Thyroid gland (tissue), 4 donors: ENCODE results near the gene UGT1A6. TPM values are rescaled to one million over a fixed set of nuclear protein-coding genes. Genes with fewer than 3 reads are reported as not detected.

Source experiments
- DNase-seq, 2 donors: peaks; one replicate each; pipeline ENCODE4 v3.0.0-alpha.2; 2019
- H3K27ac ChIP-seq, 3 donors: fragments of 200-600 bp; sonication (generic); 1 replicate in 2 of 3; 2 replicates in 1 of 3; pipeline ENCODE4 v1.5.1; 2016 to 2019; ENCODE audit warnings: mild to moderate bottlenecking in 1 of 3, moderate library complexity in 1 of 3
- H3K27me3 ChIP-seq: fragments of 200-600 bp; sonication (generic); one replicate; pipeline ENCODE4 v1.5.1; 2019
- H3K36me3 ChIP-seq, 2 donors: fragments of 200-600 bp; sonication (generic); one replicate each; pipeline ENCODE4 v1.5.1; 2016 to 2019
- H3K4me1 ChIP-seq, 2 donors: fragments of 200-600 bp; sonication (generic); one replicate each; pipeline ENCODE4 v1.5.1; 2017 to 2019
- H3K4me3 ChIP-seq, 3 donors: fragments of 200-600 bp; sonication (generic); replicated peaks in 1 of 3; 1 replicate in 2 of 3; 2 replicates in 1 of 3; pipeline ENCODE4 v1.5.1; 2016; ENCODE audit warnings: mild to moderate bottlenecking in 1 of 3
- H3K9me3 ChIP-seq: fragments of 200-600 bp; sonication (generic); one replicate; pipeline ENCODE4 v1.5.1; 2017
- POLR2A ChIP-seq, 2 donors: fragments of 450-650 bp; IDR thresholded peaks; one replicate each; pipeline ENCODE4 v1.6.1; 2017; ENCODE audit warnings: antibody characterized with exemption in 2 of 2, mild to moderate bottlenecking in 2 of 2, moderate library complexity in 1 of 2
- WGBS, 2 donors: methylation state at CpG; one replicate each; pipeline ENCODE4 v1.1.5; 2017; 5-methylcytosine and 5-hydroxymethylcytosine counted together
- intact Hi-C: fragments of 100-400 bp; cut with DNase I; formaldehyde crosslinking; loops from one replicate; pipeline ENCODE4 v1.15.1; 2023
- total RNA-seq, 4 donors: library from RNA; depleted of rRNA; stranded (reverse); fragments of >200 nt; gene quantifications; one replicate each; pipeline ENCODE4 v1.2.3, GENCODE V29; 2016
- TF ChIP-seq, protein P1 (sequence below), 6 experiments: fragments of 200-600 bp in 3 of 6; fragments of 450-650 bp in 3 of 6; sonication (generic) in 3 of 6; IDR thresholded peaks; one replicate each; pipeline ENCODE4 v1.5.1; 2016 to 2019; ENCODE audit warnings: antibody characterized with exemption in 6 of 6, mild to moderate bottlenecking in 2 of 6, inconsistent platforms in 1 of 6, moderate library complexity in 1 of 6

The UGT1A6 gene
- total RNA-seq, 4 donors from 2014 or later: 0.81 to 6.2 (median 3.5) TPM

DNA sequence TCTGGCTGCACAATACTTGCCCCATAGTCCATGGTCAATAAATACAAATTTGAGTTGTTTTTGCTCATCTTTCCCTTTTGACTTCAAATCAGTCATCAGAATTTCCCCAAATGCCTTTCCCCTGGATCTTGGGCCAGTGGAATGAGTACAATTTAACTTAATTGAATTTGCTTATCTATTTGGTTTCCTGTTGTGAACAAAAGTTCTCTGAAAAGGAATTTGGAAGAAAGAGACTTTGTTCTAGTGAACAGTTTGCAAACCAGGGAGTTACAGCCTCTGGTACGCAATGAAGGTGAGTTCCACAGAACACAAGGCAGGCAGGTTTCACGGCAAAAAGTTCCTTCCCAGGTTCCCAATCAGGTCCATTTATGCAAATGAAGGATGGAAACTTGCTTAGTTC lies 66.2 kb downstream of the UGT1A6 start:
- Histone ChIP-seq H3K27me3 (no peaks in the 10 kb centered on the region), H3K9me3 (no peaks in the 10 kb centered on the region), H3K36me3 (no peaks in the 10 kb centered on the region), H3K4me3 (no peak overlapping the region), H3K4me1 (no peaks in the 10 kb centered on the region), H3K27ac (no peak overlapping the region)
- no peak for DNase-seq
- 92 to 95% methylated on average over 2 of the region's 2 CpGs for WGBS, 2 donors
- intact Hi-C loops: no loop called here
- TF ChIP-seq POLR2A (IDR thresholded peaks at IDR 0.05): no peak

DNA sequence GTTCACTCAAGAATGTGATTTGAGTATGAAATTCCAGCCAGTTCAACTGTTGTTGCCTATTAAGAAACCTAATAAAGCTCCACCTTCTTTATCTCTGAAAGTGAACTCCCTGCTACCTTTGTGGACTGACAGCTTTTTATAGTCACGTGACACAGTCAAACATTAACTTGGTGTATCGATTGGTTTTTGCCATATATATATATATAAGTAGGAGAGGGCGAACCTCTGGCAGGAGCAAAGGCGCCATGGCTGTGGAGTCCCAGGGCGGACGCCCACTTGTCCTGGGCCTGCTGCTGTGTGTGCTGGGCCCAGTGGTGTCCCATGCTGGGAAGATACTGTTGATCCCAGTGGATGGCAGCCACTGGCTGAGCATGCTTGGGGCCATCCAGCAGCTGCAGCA lies 67.4 kb downstream of the UGT1A6 start, which contains the start of gene UGT1A1:
Gene UGT1A1, plus strand, starts transcription at position 228 of the 400 bp plus-strand sequence. Its CDS starts 18 bp downstream, at position 246.
- 92 to 97% methylated on average over 6 of the region's 6 CpGs for WGBS, 2 donors

DNA sequence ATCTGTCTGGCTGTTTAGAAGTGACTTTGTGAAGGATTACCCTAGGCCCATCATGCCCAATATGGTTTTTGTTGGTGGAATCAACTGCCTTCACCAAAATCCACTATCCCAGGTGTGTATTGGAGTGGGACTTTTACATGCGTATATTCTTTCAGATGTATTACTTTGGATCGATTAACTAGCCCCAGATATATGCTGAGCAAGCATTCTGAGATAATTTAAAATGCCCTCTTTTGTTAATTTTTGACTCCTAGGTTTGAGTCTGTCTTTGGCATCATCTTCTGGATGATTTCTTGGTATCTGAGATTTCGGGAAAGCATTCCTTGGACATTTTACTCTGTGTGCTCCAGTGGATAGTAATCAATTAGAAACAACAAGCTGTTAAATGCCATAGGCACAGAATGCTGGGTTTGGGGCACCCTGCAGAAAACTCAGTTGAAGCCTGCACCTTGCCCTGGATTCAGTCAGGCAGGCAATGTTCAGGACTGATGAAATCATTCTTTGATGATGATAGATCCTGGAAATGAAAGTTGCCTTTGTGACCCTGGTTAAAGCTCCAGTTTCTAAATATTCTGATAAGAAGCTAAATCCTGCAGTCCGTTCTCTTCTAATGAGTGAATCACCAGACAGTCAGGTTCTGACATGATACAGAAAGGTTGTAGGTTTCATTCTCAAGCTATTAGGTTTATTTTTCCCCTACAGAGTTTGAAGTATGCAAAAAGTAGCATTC lies 68.5 kb downstream of the UGT1A6 start:
- intact Hi-C loops: no loop called here
- WGBS, 2 donors: 90 to 96% methylated on average over 4 of the region's 4 CpGs
- DNase-seq: no peak
- H3K4me1 ChIP-seq: no peaks in the 10 kb centered on the region
- no peak overlapping the region for H3K27ac ChIP-seq
- no peaks in the 10 kb centered on the region for H3K9me3 ChIP-seq
- no peak overlapping the region for H3K4me3 ChIP-seq
- H3K27me3 ChIP-seq: no peaks in the 10 kb centered on the region
- TF ChIP-seq, protein P1, sequence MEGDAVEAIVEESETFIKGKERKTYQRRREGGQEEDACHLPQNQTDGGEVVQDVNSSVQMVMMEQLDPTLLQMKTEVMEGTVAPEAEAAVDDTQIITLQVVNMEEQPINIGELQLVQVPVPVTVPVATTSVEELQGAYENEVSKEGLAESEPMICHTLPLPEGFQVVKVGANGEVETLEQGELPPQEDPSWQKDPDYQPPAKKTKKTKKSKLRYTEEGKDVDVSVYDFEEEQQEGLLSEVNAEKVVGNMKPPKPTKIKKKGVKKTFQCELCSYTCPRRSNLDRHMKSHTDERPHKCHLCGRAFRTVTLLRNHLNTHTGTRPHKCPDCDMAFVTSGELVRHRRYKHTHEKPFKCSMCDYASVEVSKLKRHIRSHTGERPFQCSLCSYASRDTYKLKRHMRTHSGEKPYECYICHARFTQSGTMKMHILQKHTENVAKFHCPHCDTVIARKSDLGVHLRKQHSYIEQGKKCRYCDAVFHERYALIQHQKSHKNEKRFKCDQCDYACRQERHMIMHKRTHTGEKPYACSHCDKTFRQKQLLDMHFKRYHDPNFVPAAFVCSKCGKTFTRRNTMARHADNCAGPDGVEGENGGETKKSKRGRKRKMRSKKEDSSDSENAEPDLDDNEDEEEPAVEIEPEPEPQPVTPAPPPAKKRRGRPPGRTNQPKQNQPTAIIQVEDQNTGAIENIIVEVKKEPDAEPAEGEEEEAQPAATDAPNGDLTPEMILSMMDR (IDR thresholded peaks at IDR 0.05): no peak
- no peak for TF ChIP-seq POLR2A (IDR thresholded peaks at IDR 0.05)
- H3K36me3 ChIP-seq: no peaks in the 10 kb centered on the region

More for the DNA sequence above, 67.4 kb downstream of the UGT1A6 start, which contains the start of gene UGT1A1:
- Histone ChIP-seq H3K9me3 (no peaks in the 10 kb centered on the region), H3K4me1 (no peaks in the 10 kb centered on the region), H3K27me3 (no peaks in the 10 kb centered on the region), H3K4me3 (no peak within 1 kb of the TSS), H3K36me3 (no peaks in the 10 kb centered on the region), H3K27ac (no peak within 1 kb of the TSS)
- no peak for DNase-seq
- intact Hi-C loops: no loop called here
- TF ChIP-seq, protein P1 (IDR thresholded peaks at IDR 0.05): no peak
- TF ChIP-seq POLR2A (IDR thresholded peaks at IDR 0.05): no peak

DNA sequence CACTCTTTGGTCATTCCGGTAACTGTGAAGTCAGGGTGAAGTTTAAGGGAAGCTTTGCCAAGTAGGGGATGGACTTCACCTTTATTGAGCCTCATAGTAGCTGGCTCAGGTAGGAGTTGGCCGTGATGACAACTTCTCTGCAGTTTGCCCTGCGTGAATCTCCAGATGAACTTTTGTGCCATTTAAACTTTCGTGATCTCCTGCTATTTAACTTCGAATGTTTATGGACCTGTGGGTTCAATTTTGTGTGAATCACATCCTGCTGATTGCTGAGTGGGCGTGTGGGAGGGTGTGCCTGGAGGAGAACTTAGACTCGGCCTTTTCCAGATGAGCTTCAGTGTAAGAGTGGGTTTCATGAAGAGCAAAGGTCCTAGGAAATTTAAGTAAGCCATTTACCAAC lies 71.6 kb downstream of the UGT1A6 start:
- DNase-seq: no peak
- no peak for TF ChIP-seq POLR2A (IDR thresholded peaks at IDR 0.05)
- TF ChIP-seq, protein P1 (IDR thresholded peaks at IDR 0.05): no peak

DNA sequence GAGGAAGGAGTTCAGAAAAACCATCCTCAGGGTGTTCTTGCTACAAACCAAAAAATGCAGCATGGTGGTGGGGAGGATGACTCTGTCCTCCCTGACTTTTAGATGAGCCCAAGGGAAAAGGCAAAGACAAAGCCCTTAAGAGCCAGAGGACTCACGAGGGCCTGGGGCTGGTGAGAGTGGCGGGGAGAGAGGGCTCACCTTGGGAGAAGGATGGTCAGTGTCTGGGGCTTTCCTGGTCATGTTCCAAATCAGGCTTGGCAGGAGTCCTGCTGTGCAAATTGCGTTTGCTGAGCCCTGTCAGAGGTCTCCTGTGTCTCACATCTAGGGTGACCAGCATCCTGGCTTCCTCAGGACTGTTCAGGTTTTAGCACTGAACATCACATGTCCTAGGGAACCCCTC lies 72.1 kb downstream of the UGT1A6 start:
- no peak for DNase-seq
- WGBS, 2 donors: 44 to 46% methylated on average over 3 of the region's 3 CpGs
- Histone ChIP-seq H3K27ac (no peak overlapping the region), H3K4me3 (no peak overlapping the region), H3K9me3 (no peaks in the 10 kb centered on the region), H3K4me1 (no peaks in the 10 kb centered on the region), H3K36me3 (no peaks in the 10 kb centered on the region), H3K27me3 (no peaks in the 10 kb centered on the region)
- intact Hi-C loops: no loop called here
- TF ChIP-seq POLR2A (IDR thresholded peaks at IDR 0.05): no peak
- TF ChIP-seq, protein P1 (IDR thresholded peaks at IDR 0.05): no peak

More for the DNA sequence above, 71.6 kb downstream of the UGT1A6 start:
- H3K27ac ChIP-seq: no peak overlapping the region
- intact Hi-C loops: no loop called here
- no peaks in the 10 kb centered on the region for H3K27me3 ChIP-seq
- H3K4me3 ChIP-seq: no peak overlapping the region
- H3K9me3 ChIP-seq: no peaks in the 10 kb centered on the region
- no peaks in the 10 kb centered on the region for H3K4me1 ChIP-seq
- H3K36me3 ChIP-seq: no peaks in the 10 kb centered on the region
- WGBS, 2 donors: 80 to 88% methylated on average over 7 of the region's 7 CpGs
